ENCODE measurements around the gene SOX4. TPM values are rescaled to one million over a fixed set of nuclear protein-coding genes. Genes with fewer than 3 reads are reported as not detected.

Gene SOX4
- total RNA-seq, 1 experiment from 2014 or later, result 67.0 TPM

GRCh38 chr6:21636876-21637275 is 43.3 kb downstream of the SOX4 start:
- no peak overlapping the region for H2AFZ ChIP-seq (ENCODE audit: low read depth, low read length, poor library complexity, severe bottlenecking)
- no peaks in the 10 kb centered on the region for H3K9me3 ChIP-seq (ENCODE audit: control insufficient read depth in 1 of 2, insufficient read depth in 1 of 2, low read depth in 1 of 2, low read length in 2 of 2)
- no peaks in the 10 kb centered on the region for H3K4me1 ChIP-seq (ENCODE audit: control insufficient read depth in 1 of 2, insufficient read depth in 2 of 2, low read length in 2 of 2)
- TF ChIP-seq REST (IDR thresholded peaks at IDR 0.05; ENCODE audit: low read depth) (no peak), ZNF274 (IDR thresholded peaks at IDR 0.05; ENCODE audit: low read depth, low read length) (no peak), EZH2 (IDR thresholded peaks at IDR 0.05) (no peak), EZH2phosphoT487 (IDR thresholded peaks at IDR 0.05; ENCODE audit: borderline replicate concordance) (no peak), CBX3 (IDR thresholded peaks at IDR 0.05; ENCODE audit: low read depth) (no peak), FOSL1 (IDR thresholded peaks at IDR 0.05; ENCODE audit: low read depth) (no peak)
- no peak overlapping the region for H3K4me2 ChIP-seq (ENCODE audit: low read length)
- no peak overlapping the region for H3K9ac ChIP-seq (ENCODE audit: low read length)
- POLR2A ChIA-PET, result no interaction called here
- intact Hi-C loops (cut with micrococcal nuclease), result no loop called here
- H3K79me2 ChIP-seq (ENCODE audit: insufficient read depth, low read length), result no peaks in the 10 kb centered on the region
- DNase-seq (ENCODE audit: low read depth, low spot score), result no peak
- CTCF ChIA-PET, result no interaction called here
- BruUV-seq (replicated peaks), result no TSS peak
- H3K27me3 ChIP-seq (ENCODE audit: insufficient read depth, low read length), result no peaks in the 10 kb centered on the region
- no peak for ATAC-seq
- H3K36me3 ChIP-seq (ENCODE audit: control insufficient read depth in 1 of 2, insufficient read depth in 2 of 2, low read length in 2 of 2), result no peaks in the 10 kb centered on the region
- H3K4me3 ChIP-seq (replicated peaks in 1 of 2; ENCODE audit: low read depth in 1 of 2, low read length in 2 of 2), result no peak overlapping the region
- H3K27ac ChIP-seq (ENCODE audit: low read depth, low read length), result no peak overlapping the region
- RAD21 ChIA-PET (ENCODE audit: low non-redundant PET in 1 of 2, low total read pairs in 2 of 2, uncharacterized antibody in 2 of 2, unreplicated experiment in 2 of 2), result no interaction called here
- no peaks in the 10 kb centered on the region for H3K9me2 ChIP-seq (ENCODE audit: insufficient read depth)
- no peaks in the 10 kb centered on the region for H4K20me1 ChIP-seq (ENCODE audit: insufficient read depth)

GRCh38 chr6:21639316-21639715 is 45.8 kb downstream of the SOX4 start:
- intact Hi-C loops (cut with micrococcal nuclease), result no loop called here
- no peak overlapping the region for H3K4me3 ChIP-seq (replicated peaks in 1 of 2; ENCODE audit: low read depth in 1 of 2, low read length in 2 of 2)
- H3K27me3 ChIP-seq (ENCODE audit: insufficient read depth, low read length), result no peaks in the 10 kb centered on the region
- no peaks in the 10 kb centered on the region for H3K79me2 ChIP-seq (ENCODE audit: insufficient read depth, low read length)
- DNase-seq (ENCODE audit: low read depth, low spot score) (no peak), ATAC-seq (no peak)
- BruUV-seq (replicated peaks), result no TSS peak
- H3K4me1 ChIP-seq (ENCODE audit: control insufficient read depth in 1 of 2, insufficient read depth in 2 of 2, low read length in 2 of 2), result no peaks in the 10 kb centered on the region
- H3K4me2 ChIP-seq (ENCODE audit: low read length), result no peak overlapping the region
- H3K36me3 ChIP-seq (ENCODE audit: control insufficient read depth in 1 of 2, insufficient read depth in 2 of 2, low read length in 2 of 2), result no peaks in the 10 kb centered on the region
- ChIA-PET CTCF (no interaction called here), POLR2A (no interaction called here), RAD21 (ENCODE audit: low non-redundant PET in 1 of 2, low total read pairs in 2 of 2, uncharacterized antibody in 2 of 2, unreplicated experiment in 2 of 2) (no interaction called here)
- H3K27ac ChIP-seq (ENCODE audit: low read depth, low read length), result no peak overlapping the region
- no peak for TF ChIP-seq CEBPB (IDR thresholded peaks at IDR 0.05; ENCODE audit: low read depth)
- TF ChIP-seq FOSL1 (IDR thresholded peaks at IDR 0.05; ENCODE audit: low read depth), result no peak
- no peak for TF ChIP-seq SP1 (IDR thresholded peaks at IDR 0.05; ENCODE audit: low read depth)
- no peak for TF ChIP-seq YY1 (IDR thresholded peaks at IDR 0.05; ENCODE audit: extremely low read depth, insufficient replicate concordance, low read depth, low read length)
- no peak for TF ChIP-seq POLR2A (IDR thresholded peaks at IDR 0.05; ENCODE audit: borderline replicate concordance, extremely low read depth, insufficient read depth, insufficient read length)
- TF ChIP-seq ATF3 (IDR thresholded peaks at IDR 0.05), result no peak
- TF ChIP-seq CBX3 (IDR thresholded peaks at IDR 0.05; ENCODE audit: low read depth), result no peak
- no peak for TF ChIP-seq SRF (IDR thresholded peaks at IDR 0.05; ENCODE audit: low read depth)
- TF ChIP-seq RAD21 (IDR thresholded peaks at IDR 0.05; ENCODE audit: low read depth), result no peak
- H3K9me2 ChIP-seq (ENCODE audit: insufficient read depth), result no peaks in the 10 kb centered on the region
- no peak overlapping the region for H3K9ac ChIP-seq (ENCODE audit: low read length)
- H4K20me1 ChIP-seq (ENCODE audit: insufficient read depth), result no peaks in the 10 kb centered on the region
- H2AFZ ChIP-seq (ENCODE audit: low read depth, low read length, poor library complexity, severe bottlenecking), result no peak overlapping the region
- H3K9me3 ChIP-seq (ENCODE audit: control insufficient read depth in 1 of 2, insufficient read depth in 1 of 2, low read depth in 1 of 2, low read length in 2 of 2), result no peaks in the 10 kb centered on the region
